Activated CD4-positive, alpha-beta T cell treated with anti-CD3 and anti-CD28 coated beads for 24 hours (primary cell): ENCODE measurements around the gene CAPN7.

Source experiments
- DNase-seq, 2 donors: peaks; one replicate each; pipeline ENCODE4 v3.0.0-alpha.2; 2020; ENCODE audit warnings: low read depth in 2 of 2

Gene CAPN7

GRCh38 chr3:15298504-15298903 is 92.5 kb downstream of the CAPN7 start:
- DNase-seq: no peak

DNA sequence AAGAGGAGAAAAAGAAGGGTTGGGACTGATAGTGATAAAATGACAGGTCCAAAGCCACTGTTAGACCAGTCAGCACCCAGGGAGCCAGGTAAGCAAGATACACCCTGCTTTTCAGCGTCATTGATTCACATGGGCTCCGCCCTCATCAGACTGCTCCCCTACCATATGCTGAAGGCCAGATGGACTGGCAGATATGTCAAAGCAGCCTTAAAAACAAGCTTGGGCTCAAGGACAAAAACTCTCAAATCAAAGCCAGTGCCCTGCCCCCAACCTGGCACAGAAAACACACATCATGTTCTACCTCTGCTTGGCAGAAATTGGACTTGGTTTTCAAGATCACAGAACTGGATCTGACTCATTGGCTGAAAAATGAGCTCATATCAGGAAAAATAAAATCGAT is 93.0 kb downstream of the CAPN7 start:
- no peak for DNase-seq

DNA sequence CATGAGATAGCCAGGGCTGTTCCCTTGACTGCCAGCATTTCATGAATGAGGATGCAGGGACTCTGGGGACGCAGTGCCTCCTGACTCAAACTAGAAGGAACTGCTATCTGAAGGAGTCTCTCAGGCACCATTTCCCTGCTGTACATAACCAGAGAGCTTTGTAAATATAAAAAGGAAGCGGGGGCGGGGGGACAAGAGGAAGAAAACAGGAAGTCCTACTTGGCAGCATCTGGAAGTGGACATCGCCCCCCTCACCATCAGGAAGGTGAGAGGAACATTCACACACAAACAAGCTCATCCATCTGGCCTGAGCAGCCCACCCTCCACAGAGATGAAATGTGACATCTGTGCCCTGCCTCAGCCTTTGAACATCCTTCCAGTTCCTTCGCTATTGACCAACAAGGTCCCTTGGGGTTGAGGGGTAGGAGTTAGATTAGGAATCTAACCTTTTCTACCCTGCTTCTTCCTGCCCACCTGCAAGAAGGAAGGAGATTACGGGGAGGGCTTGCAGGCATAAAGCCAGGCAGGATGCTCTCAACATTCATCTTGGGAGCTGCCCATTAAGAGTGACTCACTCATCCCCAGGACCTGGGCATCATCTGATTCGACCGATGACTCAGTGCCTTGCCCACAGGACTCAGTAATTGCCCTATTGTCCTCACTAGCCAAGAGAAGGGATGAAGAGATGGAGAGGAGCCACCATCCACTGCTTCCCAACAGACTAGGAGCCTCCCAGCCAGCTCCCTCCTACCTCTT is 94.5 kb downstream of the CAPN7 start:
- DNase-seq: no peak

GRCh38 chr3:15301761-15302160 is 95.7 kb downstream of the CAPN7 start:
- no peak for DNase-seq
